Measurements from ENCODE around the gene NLGN1.

GRCh38 chr3:174202116-174202515 is 804.6 kb downstream of the NLGN1 start:
- TF ChIP-seq GATA2 (IDR thresholded peaks at IDR 0.05; ENCODE audit: low read depth, low read length), result no peak
- no peak for TF ChIP-seq GATA3 (IDR thresholded peaks at IDR 0.05; ENCODE audit: low read depth, low read length)

Data from SH-SY5Y (cell line).